ENCODE measurements around the gene EXOSC9.
A peak's percentile ranks its signal among the peaks of the same experiment; 100 is the strongest.

Gene EXOSC9

DNA sequence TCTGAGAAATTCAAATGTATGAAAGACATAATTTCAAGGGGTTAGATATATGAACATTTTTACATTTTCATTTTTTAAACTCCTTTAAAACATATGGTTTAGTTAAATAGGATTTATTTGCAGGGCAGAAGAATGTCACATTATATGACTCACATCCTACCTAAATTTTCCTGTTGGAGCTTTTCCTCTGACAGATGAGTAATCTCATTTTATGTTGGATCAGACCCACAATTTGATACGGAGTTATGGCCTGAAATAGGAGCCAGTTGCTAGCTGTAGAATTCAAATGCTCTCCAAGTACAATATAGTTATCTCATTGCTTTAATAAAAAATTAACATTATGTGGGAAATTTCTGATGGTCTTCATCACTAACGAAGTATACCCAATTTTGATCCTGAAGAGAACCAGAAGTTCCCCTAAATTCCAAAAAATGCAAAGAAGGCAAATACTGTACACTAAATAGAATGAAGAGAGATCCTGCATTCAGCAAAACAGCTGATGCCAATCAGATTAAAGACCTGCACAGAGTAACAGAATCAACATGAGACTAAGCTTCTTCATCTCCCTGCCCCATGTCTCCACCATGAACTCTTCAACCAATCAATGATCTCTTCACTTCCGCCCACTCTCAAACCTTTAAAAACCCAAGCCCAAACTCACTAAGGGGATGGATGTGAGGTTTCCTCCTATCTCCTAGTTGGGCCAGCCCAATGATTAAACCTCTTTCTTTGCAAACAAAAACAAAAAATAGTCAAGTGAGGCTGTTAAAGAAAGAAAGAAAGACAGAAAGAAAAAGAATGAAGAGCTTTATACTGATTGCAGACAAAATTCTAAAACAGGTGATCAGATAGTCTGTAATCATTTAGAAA lies 10.9 kb upstream of the EXOSC9 start:
- no peak for DNase-seq

DNA sequence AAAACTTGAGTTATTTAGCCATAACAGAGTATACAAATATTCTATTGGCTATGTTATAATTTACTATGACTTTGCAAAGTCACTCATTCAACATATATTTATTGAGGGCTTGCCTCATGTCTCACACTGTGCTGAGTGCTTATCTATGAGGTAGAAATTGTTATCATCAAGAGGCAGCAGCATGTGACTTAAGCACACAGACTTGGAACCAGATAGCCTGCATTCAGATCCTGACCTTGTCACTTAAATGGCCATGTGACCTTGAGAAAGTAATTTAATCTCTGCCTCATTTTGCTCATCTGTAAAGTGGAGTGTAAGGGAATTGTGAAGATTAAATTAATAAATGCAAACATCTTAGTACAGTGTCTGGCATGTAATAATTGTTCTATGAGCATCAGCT lies 10.1 kb upstream of the EXOSC9 start:
- no peak for DNase-seq

DNA sequence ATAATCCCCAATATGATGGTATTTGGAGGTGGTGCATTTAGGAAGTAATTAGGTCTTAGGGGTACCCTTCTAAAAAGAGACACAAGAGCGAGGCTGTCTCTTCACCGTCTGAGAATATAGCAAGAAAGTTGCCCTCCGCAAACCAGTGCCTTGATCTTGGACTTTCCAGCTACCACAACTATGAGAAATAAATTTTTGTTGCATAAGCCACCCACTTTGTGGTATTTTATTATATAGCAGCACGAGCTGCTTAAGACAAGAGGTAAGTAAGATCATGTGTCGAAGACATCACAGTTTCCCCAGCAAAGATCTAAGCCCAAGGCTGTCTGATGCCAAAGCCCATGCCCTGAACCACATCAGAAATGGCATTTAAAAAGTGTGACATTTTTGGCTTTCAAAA lies 9.6 kb upstream of the EXOSC9 start:
- no peak for DNase-seq

DNA sequence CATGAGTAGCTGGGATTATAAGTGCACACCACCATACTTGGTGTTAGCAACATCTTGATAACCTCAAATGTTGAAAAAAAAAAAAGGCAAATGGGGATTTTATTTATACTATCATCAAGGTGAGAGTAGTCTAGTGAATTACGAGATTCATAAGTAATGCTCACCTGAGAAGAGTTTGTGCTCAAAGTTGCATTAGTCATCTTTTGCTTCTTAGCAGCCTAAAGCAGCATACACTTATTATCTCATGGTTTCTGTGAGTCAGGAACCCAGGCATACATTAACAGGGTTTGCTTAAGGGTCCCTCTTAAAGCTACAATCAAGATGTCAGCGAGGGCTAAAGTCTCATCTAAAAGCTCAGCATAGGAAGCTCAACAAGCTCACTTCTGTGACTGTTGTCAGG lies 8.2 kb upstream of the EXOSC9 start:
- no peak for DNase-seq

DNA sequence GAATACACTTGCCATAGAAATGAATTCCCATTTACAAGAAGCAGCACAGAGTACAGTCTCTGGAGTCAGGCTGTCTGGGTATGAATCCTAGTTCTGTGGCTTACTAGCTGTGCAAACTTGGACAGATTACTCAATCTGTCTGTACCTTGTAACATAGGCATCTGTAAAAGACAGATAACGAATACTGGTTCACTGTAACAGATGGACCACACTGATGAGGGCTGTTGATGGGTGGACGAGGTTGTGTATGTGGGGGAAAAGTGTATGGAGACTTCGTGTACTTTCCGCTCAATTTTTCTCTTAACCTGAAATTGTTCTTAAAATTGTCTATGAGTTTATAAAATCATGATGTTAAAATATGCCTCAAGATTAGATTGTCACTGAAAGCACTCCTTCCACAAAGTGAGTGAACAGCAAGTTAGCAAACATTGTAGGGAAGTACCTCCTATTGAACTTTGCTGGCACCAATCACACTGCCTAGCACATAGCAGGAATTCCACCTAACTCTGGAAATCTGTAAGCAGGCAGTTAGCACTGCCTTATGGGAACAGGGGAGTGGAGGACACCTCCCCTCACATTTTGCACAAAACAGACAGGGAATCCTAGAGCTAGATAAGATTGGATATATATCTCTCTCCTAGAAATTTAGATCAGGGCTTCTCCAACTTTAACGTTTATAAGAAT lies 6.5 kb upstream of the EXOSC9 start:
- no peak for DNase-seq

DNA sequence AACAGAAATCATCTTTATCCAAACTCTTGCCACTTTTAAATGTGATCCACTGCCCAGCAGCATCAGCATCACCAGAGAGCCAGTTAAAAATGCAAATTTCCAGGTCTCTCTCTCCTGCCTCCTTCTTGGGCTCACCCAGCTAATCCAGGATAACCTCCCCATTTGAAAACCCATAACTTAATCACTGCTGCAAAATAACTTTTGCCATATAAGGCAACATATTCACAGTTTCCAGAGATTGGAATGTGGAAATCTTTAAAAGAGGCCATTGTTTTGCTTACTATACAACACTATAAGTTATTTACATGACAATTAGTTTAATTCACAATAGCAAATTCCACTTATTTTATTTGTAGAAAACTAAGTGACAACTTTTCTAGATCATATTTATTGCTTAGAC lies 4.8 kb upstream of the EXOSC9 start:
- DNase-seq = no peak

DNA sequence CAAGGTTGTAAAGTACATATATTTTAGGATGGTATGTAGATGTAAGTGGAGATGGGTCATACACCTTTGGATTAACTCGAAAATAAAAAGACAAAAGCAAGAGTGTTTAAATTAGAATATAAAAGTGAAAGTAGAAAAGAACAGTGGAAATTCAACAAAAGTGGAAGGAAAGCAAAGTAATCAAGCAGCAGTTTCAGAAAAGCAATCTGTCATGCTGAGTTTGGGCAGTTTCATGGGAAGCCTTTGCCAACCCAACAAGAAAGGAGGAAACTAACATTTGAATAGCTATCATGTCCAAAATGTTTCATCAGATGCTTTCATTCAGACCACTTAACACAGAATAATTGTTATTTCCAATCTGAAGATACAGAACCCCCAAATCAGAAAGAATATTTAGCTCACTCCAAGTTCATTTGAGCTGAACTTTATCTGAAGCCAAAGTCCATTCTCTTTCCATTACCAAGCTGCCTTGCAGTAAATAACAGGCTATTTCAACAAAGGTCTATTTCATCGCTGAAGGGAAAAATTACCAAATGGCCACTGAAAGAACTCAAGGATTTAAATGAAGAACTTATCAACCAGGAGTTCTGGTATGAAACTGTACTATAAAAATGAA lies 1.8 kb upstream of the EXOSC9 start:
- no peak for DNase-seq

DNA sequence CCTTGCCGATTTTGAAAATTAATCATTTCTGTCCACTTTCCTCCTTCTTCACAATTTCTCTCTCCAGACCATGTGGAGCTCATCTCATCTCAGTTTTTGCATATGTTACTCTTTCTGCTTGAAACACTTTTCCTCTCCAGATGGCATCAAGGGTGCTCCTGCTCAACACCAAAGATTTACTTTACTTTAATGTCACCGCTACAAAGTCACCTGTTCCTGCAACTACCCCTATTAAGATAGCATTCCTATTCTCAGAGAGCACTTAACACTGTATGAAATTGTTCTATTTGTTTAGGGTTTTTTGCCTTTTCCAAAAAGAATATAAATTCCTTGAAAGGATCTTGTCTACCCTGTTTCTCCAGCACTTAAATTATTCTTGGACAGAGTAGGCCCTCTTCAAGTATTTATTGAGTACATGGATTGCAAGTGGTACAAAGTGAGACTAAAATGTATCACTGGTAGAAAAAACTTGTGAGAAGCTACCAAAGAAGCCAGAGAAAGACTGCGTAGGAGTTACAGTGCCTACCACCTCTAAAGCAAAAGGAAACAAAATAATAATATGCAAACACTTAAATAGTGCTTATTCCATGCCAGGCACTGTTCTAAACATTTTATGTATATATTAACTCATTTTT lies 1.1 kb upstream of the EXOSC9 start:
- no peak for DNase-seq

DNA sequence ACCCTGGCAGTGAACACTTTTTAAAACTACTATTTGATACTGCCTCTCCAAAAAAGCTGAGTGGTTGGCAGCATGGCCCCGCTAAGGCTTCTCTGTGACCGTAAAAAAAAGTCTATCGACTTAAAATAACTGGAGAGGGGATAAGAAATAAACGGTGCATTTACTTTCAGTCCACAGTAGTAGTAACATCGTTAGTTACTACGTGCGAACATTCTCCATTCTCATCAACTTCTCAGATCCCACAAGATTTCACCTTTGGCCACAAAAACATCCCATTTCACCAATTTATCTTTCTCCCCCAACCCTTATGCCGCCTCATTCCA lies 524 bp upstream of the EXOSC9 start:
- DNase-seq = no peak

DNA sequence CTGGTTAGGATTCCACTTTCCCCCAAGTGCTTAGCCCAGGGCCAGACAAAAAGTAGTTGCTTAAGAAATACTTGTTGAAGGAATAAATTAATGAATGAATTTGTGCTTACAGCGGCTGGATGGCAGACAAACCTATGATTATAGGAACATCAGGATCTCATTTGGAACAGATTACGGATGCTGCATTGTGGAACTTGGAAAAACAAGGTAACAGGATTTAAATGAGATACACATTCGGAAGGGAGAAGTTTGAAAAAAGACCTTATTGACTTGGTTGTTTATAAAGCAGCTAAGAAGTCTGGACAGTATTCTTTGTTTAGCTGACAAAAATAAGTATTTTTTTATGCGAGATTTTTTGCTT lies 572 bp downstream of the EXOSC9 start:
- no peak for DNase-seq

DNA sequence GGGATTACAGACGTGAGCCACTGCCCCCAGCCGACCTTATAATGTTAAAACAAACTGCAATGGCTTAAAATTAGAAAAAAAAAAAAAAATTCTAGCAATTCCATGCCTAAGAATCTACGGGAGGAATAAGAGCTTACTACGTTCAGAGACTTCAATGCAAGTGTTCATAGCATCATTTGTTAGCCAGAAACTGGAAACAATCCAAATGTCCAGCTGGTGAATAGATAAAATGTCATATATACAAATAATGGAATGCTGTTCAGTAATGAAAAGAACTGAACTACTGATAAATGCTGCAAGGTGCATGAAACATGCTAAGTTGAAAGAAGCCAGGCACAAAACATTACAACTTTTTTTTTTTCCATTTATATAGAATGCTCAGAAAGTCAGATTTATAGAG lies 5.3 kb downstream of the EXOSC9 start:
- DNase-seq = no peak

DNA sequence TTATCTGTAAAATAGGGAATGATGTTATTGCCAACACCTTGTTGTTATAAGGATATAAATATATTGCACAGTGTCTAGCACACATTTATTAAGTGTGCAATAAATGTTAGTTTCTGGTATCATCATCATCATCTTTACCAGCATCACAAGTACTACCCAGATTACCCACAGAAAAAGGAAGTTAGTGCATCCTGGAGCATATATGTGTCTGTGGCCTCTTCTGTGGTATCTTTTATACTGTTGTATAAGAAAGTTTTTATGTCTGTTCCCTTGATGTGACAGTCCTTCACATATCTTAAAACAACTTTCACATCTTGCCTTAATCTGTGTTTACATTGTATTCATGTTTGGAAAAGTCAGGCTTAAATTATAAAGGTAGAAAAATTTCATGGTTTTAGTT lies 10.0 kb downstream of the EXOSC9 start:
- DNase-seq = no peak

DNA sequence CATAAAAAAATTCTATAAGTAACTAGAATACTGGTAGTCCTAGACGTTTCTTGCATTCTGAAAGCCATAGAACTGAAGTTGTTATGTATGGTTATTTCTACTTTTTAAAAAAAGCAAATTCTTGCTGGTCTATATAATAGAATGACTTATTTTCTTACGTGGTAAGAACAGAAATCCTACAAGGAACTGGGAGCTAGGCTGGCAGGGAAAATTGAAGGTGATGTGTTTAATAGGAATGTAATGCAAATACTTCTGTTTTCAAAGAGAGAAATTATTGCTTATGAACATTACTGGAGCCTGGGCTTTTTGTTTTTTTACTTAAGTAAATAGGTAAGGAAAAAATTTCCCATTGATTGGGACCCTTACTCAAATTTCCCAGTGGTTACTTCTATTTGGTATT lies 13.6 kb downstream of the EXOSC9 start:
- no peak for DNase-seq

DNA sequence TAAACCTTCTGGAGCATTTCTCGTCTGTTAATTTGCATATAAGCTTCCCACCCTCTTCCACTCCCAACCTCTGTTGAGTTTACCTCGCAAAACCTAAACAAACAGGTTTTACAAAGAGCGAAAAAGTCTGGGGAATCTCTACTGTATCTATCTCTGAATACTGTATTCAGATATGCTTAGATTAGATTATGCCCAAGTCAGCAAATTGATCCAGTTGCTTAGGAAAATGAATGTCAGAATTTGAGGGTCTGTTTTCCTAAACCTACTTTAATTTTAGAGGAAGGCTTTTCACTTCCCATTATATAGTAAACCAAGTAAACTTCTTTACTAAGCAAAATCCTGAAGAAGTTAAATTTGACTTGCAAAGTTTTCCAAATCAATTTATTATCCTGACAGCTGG lies 15.9 kb downstream of the EXOSC9 start:
- no peak for DNase-seq

DNA sequence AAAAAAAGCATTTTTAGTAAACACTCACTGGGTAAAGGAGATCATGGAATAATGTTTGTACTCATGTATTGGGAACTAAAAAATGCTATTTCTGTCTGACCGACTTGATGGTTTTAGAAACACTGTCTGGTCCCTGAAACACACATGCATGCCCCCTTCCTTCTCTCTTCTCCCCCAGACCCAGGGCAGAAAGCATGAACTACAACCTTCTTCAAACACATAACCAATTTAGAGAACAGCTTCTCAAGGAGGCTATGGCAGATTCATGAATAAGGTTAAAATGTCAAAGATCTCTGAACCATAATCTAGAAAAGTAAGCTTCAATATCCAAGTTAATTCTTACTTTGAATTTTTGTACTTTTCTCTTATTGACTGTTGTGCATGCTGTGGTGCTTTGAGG lies 16.6 kb downstream of the EXOSC9 start:
- no peak for DNase-seq

DNA sequence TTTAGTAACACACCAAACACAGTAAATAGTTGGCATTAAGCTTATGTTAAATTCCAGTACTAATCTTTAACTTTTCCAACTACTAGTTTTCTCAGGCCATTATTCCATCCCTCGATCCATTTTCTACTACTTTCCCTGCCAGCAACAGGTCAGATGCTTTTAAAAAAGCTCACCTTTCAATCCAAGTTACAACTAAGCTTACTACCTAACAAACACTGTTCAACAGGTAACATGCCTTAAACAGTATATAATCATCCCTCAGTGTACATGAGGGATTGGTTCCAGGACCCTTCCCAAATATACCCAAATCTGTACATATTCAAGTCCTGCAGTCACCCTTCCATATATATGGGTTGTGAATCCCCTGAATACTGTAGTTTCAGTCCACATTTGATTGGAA lies 17.1 kb downstream of the EXOSC9 start:
- no peak for DNase-seq

DNA sequence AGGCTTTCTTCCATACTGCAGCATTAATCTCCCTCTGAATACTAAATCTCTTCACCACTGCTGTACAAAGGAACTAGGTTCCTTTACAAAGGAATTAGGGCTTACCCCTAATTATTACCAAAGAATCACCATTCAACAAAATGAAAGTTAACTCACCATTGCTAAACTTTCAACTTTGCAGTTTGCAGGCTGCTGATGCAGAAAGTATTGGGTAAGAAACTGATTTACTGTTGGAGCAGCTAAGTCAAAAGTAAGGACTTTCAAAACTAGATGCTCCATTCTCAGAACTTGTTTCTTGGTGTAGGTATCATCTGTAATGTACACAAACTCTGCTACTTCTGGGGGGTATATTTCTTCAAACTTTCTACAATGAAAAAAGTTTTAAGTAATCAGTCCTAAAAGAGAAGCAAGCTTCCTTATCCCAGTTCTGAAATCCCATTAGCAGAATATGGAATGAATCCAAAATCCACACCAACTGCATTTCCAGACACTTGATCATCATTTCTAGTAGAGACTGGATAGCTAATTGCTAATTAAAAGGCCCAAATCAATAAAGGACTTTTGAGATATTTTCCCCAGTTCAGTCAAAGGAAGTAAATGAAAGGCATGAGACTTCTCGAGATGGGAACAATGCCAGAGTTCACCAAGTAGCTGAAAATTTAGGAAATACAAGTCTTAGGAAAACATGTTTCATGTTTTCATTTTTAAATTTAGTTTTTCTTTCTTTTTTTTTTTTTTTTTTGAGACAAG lies 18.3 kb downstream of the EXOSC9 start:
- DNase-seq = no peak

DNA sequence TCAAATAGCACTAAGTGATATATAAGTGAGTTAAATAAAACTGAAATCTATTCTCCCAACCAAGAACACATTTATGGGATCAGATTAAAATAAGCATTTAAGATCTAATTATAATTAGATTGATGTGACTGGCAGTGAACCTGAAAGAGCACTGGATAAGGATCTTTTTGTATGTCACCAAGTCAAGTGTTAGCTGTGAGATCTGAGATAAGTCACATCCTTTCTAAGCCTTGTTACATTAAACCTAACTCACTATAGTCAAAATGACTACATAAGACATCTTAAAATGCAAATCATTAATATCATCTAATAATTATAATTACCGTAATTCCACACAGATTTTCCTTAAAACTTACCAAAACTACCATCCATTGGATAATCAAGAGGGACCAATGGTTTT lies 20.9 kb downstream of the EXOSC9 start:
- no peak for DNase-seq

DNA sequence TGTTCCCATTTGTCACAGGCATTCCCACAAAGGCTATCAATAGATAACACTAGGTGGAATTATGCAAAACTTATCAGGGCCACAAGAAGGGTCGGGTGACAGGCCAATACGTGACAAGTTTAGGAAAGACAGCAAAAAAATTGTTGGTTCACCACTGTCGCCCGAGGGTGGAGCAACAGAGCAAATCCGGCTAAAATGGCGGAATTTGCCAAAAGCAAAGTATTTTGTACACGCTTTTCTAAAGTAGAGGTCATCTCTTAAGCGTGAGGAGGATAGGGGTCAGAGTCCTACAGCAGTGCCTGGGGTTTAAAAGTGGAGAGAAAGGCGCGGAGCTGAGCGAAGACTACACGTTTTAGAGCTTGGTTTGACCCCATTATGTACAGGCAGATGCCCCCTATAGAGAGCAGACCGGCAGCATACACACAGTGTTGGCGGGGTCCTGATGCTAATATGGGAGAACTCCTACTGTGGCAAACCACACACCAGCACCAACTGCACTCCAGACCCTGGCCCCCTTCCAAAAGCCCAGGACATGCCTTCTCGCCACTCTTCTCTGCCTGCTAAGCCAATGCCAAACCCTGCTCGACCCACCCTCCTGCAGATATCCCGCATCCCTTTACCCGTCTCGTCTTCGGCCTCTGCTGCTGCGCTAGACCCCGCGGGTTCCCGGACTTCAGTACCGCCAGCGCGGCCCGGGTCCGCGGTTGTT lies 21.8 kb downstream of the EXOSC9 start:
- no peak for DNase-seq

DNA sequence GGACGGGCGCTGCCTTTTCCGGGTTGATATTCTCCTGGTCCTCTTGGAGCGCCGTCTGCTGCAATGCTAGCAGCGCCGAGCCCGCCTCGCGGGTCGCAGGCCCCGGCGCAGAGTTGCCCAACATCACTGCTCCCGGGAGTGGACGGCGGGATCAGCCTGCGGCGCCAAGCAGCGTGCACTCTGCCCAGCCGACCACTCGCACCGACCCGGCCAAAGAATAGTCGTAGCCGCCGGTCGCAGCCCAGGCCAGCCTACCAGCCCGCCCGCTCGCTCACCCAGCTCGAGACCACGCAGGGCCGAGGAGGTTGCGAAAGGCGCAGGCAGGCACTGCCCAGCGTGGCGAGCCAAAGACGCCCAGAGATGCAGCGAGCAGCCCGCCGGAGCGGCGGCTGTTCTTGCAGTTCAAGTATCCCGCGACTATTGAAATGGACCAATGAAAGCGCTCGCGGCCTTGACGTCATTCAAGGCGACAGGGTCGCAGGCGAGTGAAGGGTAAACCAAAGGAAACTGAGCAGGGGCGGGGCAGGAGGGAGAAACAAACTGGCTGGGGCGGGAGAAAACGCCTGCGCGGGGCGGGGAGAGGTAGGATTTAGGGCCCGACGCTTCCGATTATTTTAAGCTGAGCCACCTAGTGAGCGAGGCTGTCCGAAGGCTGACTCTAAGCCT lies 22.5 kb downstream of the EXOSC9 start, which contains the start of gene CCNA2:
Gene CCNA2 (minus strand): TSS at position 379 of the 666 bp plus-strand sequence. CDS start 255 bp downstream, at position 124.
- DNase-seq = peak; percentile 84

DNA sequence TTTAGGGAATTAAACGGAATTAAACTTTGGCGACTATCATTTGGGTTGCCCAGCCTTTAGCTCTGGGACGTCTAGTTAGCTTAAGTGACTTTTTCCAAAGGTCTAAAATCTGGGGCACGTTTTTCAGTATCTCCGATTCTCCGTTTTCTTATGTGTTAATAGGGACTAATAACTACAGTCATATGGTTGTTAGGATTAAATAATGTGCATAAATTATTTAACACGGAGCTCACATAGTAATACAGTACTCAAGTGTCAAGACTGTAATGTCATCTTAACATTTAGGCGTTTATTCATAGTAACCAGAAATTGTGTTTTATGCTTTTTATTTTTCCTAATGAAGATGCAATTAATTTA lies 23.0 kb downstream of the EXOSC9 start:
- no peak for DNase-seq

DNA sequence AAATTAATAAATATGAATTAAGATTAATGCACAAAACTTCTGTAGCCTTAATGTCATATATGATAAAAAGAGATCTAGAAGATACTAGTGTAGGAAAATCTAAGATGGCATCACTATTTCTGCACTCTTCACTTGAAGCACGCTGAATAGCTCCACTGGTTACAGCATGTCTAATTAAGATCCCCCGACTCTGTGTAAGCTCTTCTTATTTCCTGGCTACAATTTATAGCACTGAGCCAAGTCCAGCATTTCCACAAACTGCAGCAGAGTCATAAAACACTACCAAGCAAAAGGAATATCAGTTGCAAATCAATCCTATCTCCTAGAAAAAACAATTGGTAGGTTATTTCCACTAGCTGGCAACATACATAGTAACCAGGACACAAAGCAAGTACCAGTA lies 23.8 kb downstream of the EXOSC9 start:
- DNase-seq = no peak

Measured in SIG-M5 (cell line).